PC-9 (cell line): ENCODE measurements around the gene MTX1. TPM values are rescaled to one million over a fixed set of nuclear protein-coding genes. Genes with fewer than 3 reads are reported as not detected.

ENCODE experiments used
- BruUV-seq: library from RNA; stranded (reverse); fragments of 400-500 nt; replicated peaks from 2 replicates; lab custom pipeline; 2021; lab: Mats Ljungman, UMichigan
- CTCF ChIA-PET: fragments of 300-600 bp; sonication (Branson Sonifier 250); formaldehyde crosslinking; loops from one replicate; lab custom pipeline; 2022; ENCODE audit warnings: antibody characterized with exemption; lab: Charles Lee
- POLR2A ChIA-PET: fragments of 300-600 bp; sonication (Branson Sonifier 250); formaldehyde crosslinking; loops from one replicate; lab custom pipeline; 2022; ENCODE audit warnings: antibody characterized with exemption; ENCODE audit not compliant: unreplicated experiment; lab: Charles Lee
- DNase-seq, 2 experiments: peaks; one replicate each; pipeline versions ENCODE4 v3.0.0 to v3.0.0-alpha.2; 2015 to 2022; ENCODE audit warnings: mixed read lengths in 1 of 2
- H2AFZ ChIP-seq: fragments of 200-600 bp; sonication (generic); 2 replicates; pipeline ENCODE4 v1.8.1; 2017; ENCODE audit warnings: antibody characterized with exemption
- H3F3A ChIP-seq: fragments of 200-600 bp; sonication (generic); 2 replicates; pipeline ENCODE4 v1.8.1; 2017; ENCODE audit warnings: antibody characterized with exemption, mild to moderate bottlenecking, low read depth; ENCODE audit not compliant: insufficient read depth
- H3K27ac ChIP-seq: fragments of 200-600 bp; sonication (generic); 2 replicates; pipeline ENCODE4 v1.6.1; 2016; ENCODE audit warnings: mixed run types
- H3K27me3 ChIP-seq: fragments of 200-600 bp; sonication (generic); 2 replicates; pipeline ENCODE4 v1.6.1; 2016; ENCODE audit warnings: low read depth, mixed run types; ENCODE audit not compliant: insufficient read depth
- H3K36me3 ChIP-seq: fragments of 200-600 bp; sonication (generic); 2 replicates; pipeline ENCODE4 v1.6.1; 2016; ENCODE audit warnings: low read depth, mixed run types
- H3K4me1 ChIP-seq: fragments of 200-600 bp; sonication (generic); replicated peaks from 2 replicates; pipeline ENCODE4 v1.6.1; 2016; ENCODE audit warnings: mixed run types; ENCODE audit not compliant: insufficient read depth
- H3K4me2 ChIP-seq: fragments of 200-600 bp; sonication (generic); 2 replicates; pipeline ENCODE4 v1.6.1; 2017; ENCODE audit warnings: mixed run types
- H3K4me3 ChIP-seq: fragments of 200-600 bp; sonication (generic); 2 replicates; pipeline ENCODE4 v1.6.1; 2016; ENCODE audit warnings: mixed run types
- H3K79me2 ChIP-seq: fragments of 200-600 bp; sonication (generic); 2 replicates; pipeline ENCODE4 v1.6.1; 2017; ENCODE audit warnings: low read depth, mixed run types
- H3K9me2 ChIP-seq: fragments of 200-600 bp; sonication (generic); 2 replicates; pipeline ENCODE4 v1.8.1; 2017; ENCODE audit warnings: mild to moderate bottlenecking; ENCODE audit not compliant: insufficient read depth
- H3K9me3 ChIP-seq: fragments of 200-600 bp; sonication (generic); 2 replicates; pipeline ENCODE4 v1.8.1; 2016; ENCODE audit warnings: low read depth; ENCODE audit not compliant: insufficient read depth
- H4K20me1 ChIP-seq: fragments of 200-600 bp; sonication (generic); 2 replicates; pipeline ENCODE4 v1.8.1; 2017; ENCODE audit not compliant: insufficient read depth
- CTCF ChIP-seq: fragments of 200-600 bp; sonication (generic); conservative IDR thresholded peaks from 2 replicates; pipeline ENCODE4 v1.6.1; 2017; ENCODE audit warnings: mixed run types, antibody characterized with exemption, mild to moderate bottlenecking, moderate library complexity
- EZH2 ChIP-seq: fragments of 200-600 bp; sonication (generic); IDR thresholded peaks from 2 replicates; pipeline ENCODE4 v1.8.0; 2017; ENCODE audit warnings: antibody characterized with exemption, low read depth
- intact Hi-C: fragments of 100-400 bp; cut with micrococcal nuclease; formaldehyde crosslinking; loops from one replicate; pipeline ENCODE4 v1.10.0; 2022; ENCODE audit not compliant: unreplicated experiment
- total RNA-seq: library from RNA; stranded (reverse); gene quantifications from 2 replicates; pipeline ENCODE4 v1.2.3, GENCODE V29; 2021

Gene MTX1
- total RNA-seq, 1 experiment from 2014 or later: 56.1 TPM

GRCh38 chr1:155178441-155179111 is 29.9 kb upstream of the MTX1 start:
- H3K9me3 ChIP-seq: no peaks in the 10 kb centered on the region
- no peaks in the 10 kb centered on the region for H3K27me3 ChIP-seq
- CTCF ChIA-PET: no interaction called here
- H2AFZ ChIP-seq: no peak overlapping the region
- H3K27ac ChIP-seq: no peak overlapping the region
- no peak overlapping the region for H3K4me2 ChIP-seq
- H3K4me1 ChIP-seq: peaks cover 21% of the 10 kb centered on the region
- no peaks in the 10 kb centered on the region for H4K20me1 ChIP-seq
- no peak for TF ChIP-seq EZH2
- TF ChIP-seq CTCF: no peak
- POLR2A ChIA-PET: no interaction called here
- no peaks in the 10 kb centered on the region for H3K79me2 ChIP-seq
- no TSS peak for BruUV-seq
- no peak for DNase-seq
- intact Hi-C loops: no loop called here
- no peak overlapping the region for H3K4me3 ChIP-seq
- H3K9me2 ChIP-seq: no peaks in the 10 kb centered on the region
- H3F3A ChIP-seq: peaks cover 25% of the 10 kb centered on the region; the same call in 1 of the 2 replicates
- no peaks in the 10 kb centered on the region for H3K36me3 ChIP-seq

- peaks cover 25% of the 10 kb centered on the region; the same call in 1 of the 2 replicates for H3F3A ChIP-seq
- H2AFZ ChIP-seq: no peak overlapping the region
- H3K4me3 ChIP-seq: no peak overlapping the region
- H3K9me3 ChIP-seq: no peaks in the 10 kb centered on the region
- peaks cover 15% of the 10 kb centered on the region for H3K4me1 ChIP-seq
- H4K20me1 ChIP-seq: no peaks in the 10 kb centered on the region
- H3K36me3 ChIP-seq: no peaks in the 10 kb centered on the region
- TF ChIP-seq EZH2: no peak
- TF ChIP-seq CTCF: no peak
- ChIA-PET POLR2A (no interaction called here), CTCF (no interaction called here)
- H3K27ac ChIP-seq: no peak overlapping the region
- no peak overlapping the region for H3K4me2 ChIP-seq
- H3K27me3 ChIP-seq: no peaks in the 10 kb centered on the region
- no peaks in the 10 kb centered on the region for H3K79me2 ChIP-seq
- no peak for DNase-seq
- intact Hi-C loops: no loop called here
- H3K9me2 ChIP-seq: no peaks in the 10 kb centered on the region
- BruUV-seq: no TSS peak
These were observed 29.1 kb upstream of the MTX1 start for GRCh38 chr1:155179112-155180031.

GRCh38 chr1:155181371-155182051 is 27.0 kb upstream of the MTX1 start:
- ChIA-PET POLR2A (no interaction called here), CTCF (no interaction called here)
- Histone ChIP-seq H4K20me1 (no peaks in the 10 kb centered on the region), H3K79me2 (no peaks in the 10 kb centered on the region), H3K4me1 (peaks cover 17% of the 10 kb centered on the region), H3K4me3 (no peak overlapping the region), H3K9me2 (no peaks in the 10 kb centered on the region), H2AFZ (no peak overlapping the region), H3K27me3 (no peaks in the 10 kb centered on the region), H3F3A (peaks cover 14% of the 10 kb centered on the region; the same call in 1 of the 2 replicates), H3K27ac (no peak overlapping the region), H3K4me2 (no peak overlapping the region), H3K36me3 (no peaks in the 10 kb centered on the region), H3K9me3 (no peaks in the 10 kb centered on the region)
- intact Hi-C loops: no loop called here
- no peak for DNase-seq
- BruUV-seq: no TSS peak
- TF ChIP-seq EZH2 (no peak), CTCF (no peak)
